OCI-LY1 (cell line): ENCODE results near the gene LCP2.

Experiments used
- H2AFZ ChIP-seq: fragments of 200-600 bp; sonication (generic), shearing (Covaris generic); 2 replicates; pipeline ENCODE4 v1.6.0; 2014; ENCODE audit warnings: antibody characterized with exemption, mild to moderate bottlenecking, low read length
- H3F3A ChIP-seq: fragments of 200-600 bp; sonication (generic), shearing (Covaris generic); 2 replicates; pipeline ENCODE4 v1.6.0; 2014; ENCODE audit warnings: mild to moderate bottlenecking, antibody characterized with exemption, low read length, moderate library complexity; ENCODE audit not compliant: insufficient read depth
- H3K27ac ChIP-seq: fragments of 200-600 bp; sonication (generic); 2 replicates; pipeline ENCODE4 v1.5.1; 2014; ENCODE audit warnings: low read length, mixed run types, mild to moderate bottlenecking, low read depth; ENCODE audit not compliant: poor library complexity, severe bottlenecking
- H3K27me3 ChIP-seq: fragments of 200-600 bp; sonication (generic); 2 replicates; pipeline ENCODE4 v1.6.0; 2014; ENCODE audit warnings: antibody characterized with exemption, mild to moderate bottlenecking, low read length, moderate library complexity; ENCODE audit not compliant: insufficient read depth
- H3K36me3 ChIP-seq: fragments of 200-600 bp; sonication (generic); 2 replicates; pipeline ENCODE4 v1.6.1; 2014; ENCODE audit warnings: mild to moderate bottlenecking, antibody characterized with exemption, low read length, moderate library complexity, mixed read lengths; ENCODE audit not compliant: insufficient read depth
- H3K4me1 ChIP-seq: fragments of 200-600 bp; sonication (generic); 2 replicates; pipeline ENCODE4 v1.5.1; 2014; ENCODE audit warnings: mild to moderate bottlenecking, low read length, moderate library complexity; ENCODE audit not compliant: insufficient read depth, severe bottlenecking
- H3K4me2 ChIP-seq: fragments of 200-600 bp; sonication (generic), shearing (Covaris generic); 2 replicates; pipeline ENCODE4 v1.6.1; 2014; ENCODE audit warnings: low read length
- H3K4me3 ChIP-seq: fragments of 200-600 bp; sonication (generic); 2 replicates; pipeline ENCODE4 v1.5.1; 2014; ENCODE audit warnings: low read length, low read depth, mild to moderate bottlenecking, mixed read lengths; ENCODE audit not compliant: poor library complexity, severe bottlenecking
- H3K79me2 ChIP-seq: fragments of 200-600 bp; shearing (Covaris generic); 2 replicates; pipeline ENCODE4 v1.6.1; 2016; ENCODE audit warnings: mixed run types, low read length, mixed read lengths; ENCODE audit not compliant: insufficient read depth
- H3K9ac ChIP-seq: fragments of 200-600 bp; sonication (generic), shearing (Covaris generic); 2 replicates; pipeline ENCODE4 v1.6.1; 2014; ENCODE audit warnings: mild to moderate bottlenecking, low read length, mixed read lengths
- H3K9me2 ChIP-seq: fragments of 200-600 bp; sonication (generic), shearing (Covaris generic); 2 replicates; pipeline ENCODE4 v1.6.1; 2014; ENCODE audit warnings: low read depth, mild to moderate bottlenecking, low read length, mixed read lengths
- H3K9me3 ChIP-seq: fragments of 200-600 bp; shearing (Covaris generic); 2 replicates; pipeline ENCODE4 v1.6.1; 2014; ENCODE audit warnings: low read length, mixed read lengths
- H4K20me1 ChIP-seq: fragments of 200-600 bp; sonication (generic), shearing (Covaris generic); 2 replicates; pipeline ENCODE4 v1.6.0; 2016; ENCODE audit warnings: mild to moderate bottlenecking, low read length; ENCODE audit not compliant: insufficient read depth
- EZH2 ChIP-seq: fragments of 200-600 bp; sonication (generic), shearing (Covaris generic); IDR thresholded peaks from 2 replicates; pipeline ENCODE4 v1.8.0; 2017; ENCODE audit warnings: borderline replicate concordance, mixed run types, mild to moderate bottlenecking, antibody characterized with exemption, low read length, moderate library complexity, mixed read lengths
- TF ChIP-seq, protein P1 (sequence below): fragments of 200-600 bp; sonication (generic), shearing (Covaris generic); IDR thresholded peaks from 2 replicates; pipeline ENCODE4 v1.5.1; 2017; ENCODE audit warnings: mild to moderate bottlenecking, antibody characterized with exemption, low read length, moderate library complexity, mixed read lengths

The LCP2 gene

DNA sequence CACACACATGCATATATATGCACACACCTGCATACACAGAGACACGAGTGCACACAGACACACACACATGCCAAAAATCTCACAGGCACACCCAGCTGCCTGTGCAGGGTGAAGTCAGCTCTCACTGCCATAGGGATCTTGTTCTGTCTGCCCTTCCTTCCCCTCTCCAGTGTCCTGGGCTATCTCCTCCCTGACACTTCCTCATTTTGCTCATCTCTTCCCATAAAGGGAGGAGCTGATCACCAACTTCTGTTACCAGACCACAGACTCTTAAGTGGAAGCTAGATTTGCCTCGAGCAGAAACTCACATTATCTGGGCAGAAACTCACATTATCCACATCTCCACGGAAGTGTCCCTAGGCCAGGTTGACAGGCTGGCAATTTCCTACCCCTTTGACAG lies 28.7 kb downstream of the LCP2 start:
- TF ChIP-seq EZH2 = no peak
- TF ChIP-seq, protein P1, sequence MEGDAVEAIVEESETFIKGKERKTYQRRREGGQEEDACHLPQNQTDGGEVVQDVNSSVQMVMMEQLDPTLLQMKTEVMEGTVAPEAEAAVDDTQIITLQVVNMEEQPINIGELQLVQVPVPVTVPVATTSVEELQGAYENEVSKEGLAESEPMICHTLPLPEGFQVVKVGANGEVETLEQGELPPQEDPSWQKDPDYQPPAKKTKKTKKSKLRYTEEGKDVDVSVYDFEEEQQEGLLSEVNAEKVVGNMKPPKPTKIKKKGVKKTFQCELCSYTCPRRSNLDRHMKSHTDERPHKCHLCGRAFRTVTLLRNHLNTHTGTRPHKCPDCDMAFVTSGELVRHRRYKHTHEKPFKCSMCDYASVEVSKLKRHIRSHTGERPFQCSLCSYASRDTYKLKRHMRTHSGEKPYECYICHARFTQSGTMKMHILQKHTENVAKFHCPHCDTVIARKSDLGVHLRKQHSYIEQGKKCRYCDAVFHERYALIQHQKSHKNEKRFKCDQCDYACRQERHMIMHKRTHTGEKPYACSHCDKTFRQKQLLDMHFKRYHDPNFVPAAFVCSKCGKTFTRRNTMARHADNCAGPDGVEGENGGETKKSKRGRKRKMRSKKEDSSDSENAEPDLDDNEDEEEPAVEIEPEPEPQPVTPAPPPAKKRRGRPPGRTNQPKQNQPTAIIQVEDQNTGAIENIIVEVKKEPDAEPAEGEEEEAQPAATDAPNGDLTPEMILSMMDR = no peak
- Histone ChIP-seq H3K9me2 (no peaks in the 10 kb centered on the region), H3F3A (no peaks in the 10 kb centered on the region), H2AFZ (no peak overlapping the region), H3K27ac (no peak overlapping the region), H3K4me1 (no peaks in the 10 kb centered on the region), H3K9me3 (no peaks in the 10 kb centered on the region), H3K9ac (no peak overlapping the region), H3K27me3 (no peaks in the 10 kb centered on the region), H3K36me3 (no peaks in the 10 kb centered on the region), H4K20me1 (no peaks in the 10 kb centered on the region), H3K4me3 (no peak overlapping the region), H3K79me2 (no peaks in the 10 kb centered on the region), H3K4me2 (no peak overlapping the region)

- H3K27ac ChIP-seq = no peak overlapping the region
- H3K9ac ChIP-seq = no peak overlapping the region
- H3K27me3 ChIP-seq = no peaks in the 10 kb centered on the region
- H3K36me3 ChIP-seq = no peaks in the 10 kb centered on the region
- H2AFZ ChIP-seq = no peak overlapping the region
- no peak overlapping the region for H3K4me3 ChIP-seq
- no peaks in the 10 kb centered on the region for H3K9me3 ChIP-seq
- TF ChIP-seq EZH2 = no peak
- TF ChIP-seq, protein P1 = 0 out of 2 replicates have a peak, but pooled peaks have one; percentile 1
- H3K4me1 ChIP-seq = no peaks in the 10 kb centered on the region
- H3K79me2 ChIP-seq = no peaks in the 10 kb centered on the region
- H3K4me2 ChIP-seq = no peak overlapping the region
- H3F3A ChIP-seq = no peaks in the 10 kb centered on the region
- no peaks in the 10 kb centered on the region for H3K9me2 ChIP-seq
- no peaks in the 10 kb centered on the region for H4K20me1 ChIP-seq
Observed at GRCh38 chr5:170268153-170268689, 29.4 kb downstream of the LCP2 start.

DNA sequence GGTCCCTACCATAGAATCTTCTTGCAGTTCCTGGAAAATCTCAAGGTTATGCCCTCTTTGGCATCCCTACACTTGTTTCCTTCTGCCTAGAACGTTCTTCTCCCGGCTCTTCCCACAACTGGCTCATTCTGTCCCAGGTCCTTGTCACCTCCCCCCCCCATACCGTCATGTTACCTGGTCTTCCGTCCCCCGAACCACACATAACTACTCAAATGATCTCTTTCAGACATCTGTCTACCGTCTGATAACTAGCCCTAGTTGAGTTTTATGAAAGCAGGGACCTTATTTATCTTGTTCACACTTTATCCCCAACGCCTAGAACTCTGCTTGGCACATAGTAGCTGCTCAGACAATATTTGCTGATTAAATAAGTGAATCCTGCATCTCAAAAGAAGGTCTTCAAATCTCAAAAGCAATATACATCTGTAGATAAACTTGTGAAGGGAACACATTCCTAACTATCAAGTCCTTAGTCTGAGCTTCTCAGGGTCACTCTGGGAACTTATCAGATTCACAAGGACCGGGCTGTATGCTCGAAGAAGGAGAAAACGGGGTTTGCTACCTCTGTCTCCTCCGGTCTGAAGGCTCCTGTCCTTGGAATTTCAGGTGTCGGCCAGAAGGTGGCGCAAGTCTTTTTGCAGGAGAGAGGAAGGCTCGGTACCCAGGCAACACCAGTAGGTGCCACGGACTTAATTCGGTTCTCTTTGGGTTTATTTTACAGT lies 30.0 kb downstream of the LCP2 start:
- Histone ChIP-seq H3F3A (no peaks in the 10 kb centered on the region), H3K36me3 (no peaks in the 10 kb centered on the region), H3K4me2 (no peak overlapping the region), H3K27ac (no peak overlapping the region), H3K79me2 (no peaks in the 10 kb centered on the region), H4K20me1 (no peaks in the 10 kb centered on the region), H3K27me3 (no peaks in the 10 kb centered on the region), H3K9me2 (no peaks in the 10 kb centered on the region), H3K9me3 (no peaks in the 10 kb centered on the region), H3K9ac (no peak overlapping the region), H3K4me1 (no peaks in the 10 kb centered on the region), H3K4me3 (no peak overlapping the region), H2AFZ (no peak overlapping the region)
- TF ChIP-seq, protein P1 = peak; percentile 83
- no peak for TF ChIP-seq EZH2
